ENCODE results near the gene APOA4. TPM values are rescaled to one million over a fixed set of nuclear protein-coding genes. Genes with fewer than 3 reads are reported as not detected.
A peak's percentile ranks its signal among the peaks of the same experiment; 100 is the strongest.

APOA4 gene
- total RNA-seq, 2 donors from 2014 or later: 0.35 to 0.38 TPM

- H3K4me1 ChIP-seq (ENCODE audit: control insufficient read depth, insufficient read depth, low read length): no peaks in the 10 kb centered on the region
- peaks cover 53% of the 10 kb centered on the region for H3K36me3 ChIP-seq (ENCODE audit: control insufficient read depth, insufficient read depth, low read length)
- Mint-ChIP-seq H3K4me1 (peaks cover 5% of the 10 kb centered on the region), H3K27me3 (ENCODE audit: insufficient read depth) (no peaks in the 10 kb centered on the region), H3K9me3 (no peaks in the 10 kb centered on the region), H3K36me3 (ENCODE audit: low read depth) (peaks cover 54% of the 10 kb centered on the region), H3K27ac (peak overlapping the region; percentile 1), H3K4me3 (no peak overlapping the region)
- WGBS, 2 experiments (ENCODE audit: insufficient coverage in 1 of 2, insufficient read length in 1 of 2): 96 to 99% methylated on average over 6 of the region's 6 CpGs
- no peaks in the 10 kb centered on the region for H3K27me3 ChIP-seq (ENCODE audit: control insufficient read depth, insufficient read depth, low read length, poor library complexity, severe bottlenecking)
- no peak overlapping the region for H3K27ac ChIP-seq (ENCODE audit: low read depth, low read length)
- no peak for DNase-seq
- H3K9me3 ChIP-seq (ENCODE audit: control insufficient read depth, low read length): peaks cover 2% of the 10 kb centered on the region
- no peak overlapping the region for H3K9ac ChIP-seq (ENCODE audit: extremely low read depth, low read length, poor library complexity, severe bottlenecking)
- H3K4me3 ChIP-seq (ENCODE audit: low read length): no peak overlapping the region
- TF ChIP-seq CTCF (conservative IDR thresholded peaks at IDR 0.05): no peak
Measured at GRCh38 chr11:116849486-116849885, 26.4 kb upstream of the APOA4 start.

- H3K4me1 ChIP-seq (ENCODE audit: control insufficient read depth, insufficient read depth, low read length): peaks cover 1% of the 10 kb centered on the region
- WGBS, 2 experiments (ENCODE audit: insufficient coverage in 1 of 2, insufficient read length in 1 of 2): 96 to 97% methylated on average over 10 to 12 of the region's 12 CpGs
- no peaks in the 10 kb centered on the region for H3K27me3 ChIP-seq (ENCODE audit: control insufficient read depth, insufficient read depth, low read length, poor library complexity, severe bottlenecking)
- Mint-ChIP-seq H3K36me3 (ENCODE audit: low read depth) (peaks cover 51% of the 10 kb centered on the region), H3K27ac (no peak overlapping the region), H3K27me3 (ENCODE audit: insufficient read depth) (no peaks in the 10 kb centered on the region), H3K9me3 (no peaks in the 10 kb centered on the region), H3K4me3 (no peak overlapping the region), H3K4me1 (peaks cover 5% of the 10 kb centered on the region)
- H3K4me3 ChIP-seq (ENCODE audit: low read length): no peak overlapping the region
- H3K27ac ChIP-seq (ENCODE audit: low read depth, low read length): no peak overlapping the region
- no peaks in the 10 kb centered on the region for H3K9me3 ChIP-seq (ENCODE audit: control insufficient read depth, low read length)
- TF ChIP-seq CTCF (conservative IDR thresholded peaks at IDR 0.05): no peak
- no peak for DNase-seq
- peaks cover 50% of the 10 kb centered on the region for H3K36me3 ChIP-seq (ENCODE audit: control insufficient read depth, insufficient read depth, low read length)
- H3K9ac ChIP-seq (ENCODE audit: extremely low read depth, low read length, poor library complexity, severe bottlenecking): no peak overlapping the region
Measured at GRCh38 chr11:116849060-116849459, 26.0 kb upstream of the APOA4 start.

GRCh38 chr11:116847612-116848011 is 24.5 kb upstream of the APOA4 start:
- Histone ChIP-seq H3K9me3 (ENCODE audit: control insufficient read depth, low read length) (no peaks in the 10 kb centered on the region), H3K4me3 (ENCODE audit: low read length) (no peak overlapping the region), H3K27ac (ENCODE audit: low read depth, low read length) (no peak overlapping the region), H3K4me1 (ENCODE audit: control insufficient read depth, insufficient read depth, low read length) (peaks cover 14% of the 10 kb centered on the region), H3K27me3 (ENCODE audit: control insufficient read depth, insufficient read depth, low read length, poor library complexity, severe bottlenecking) (no peaks in the 10 kb centered on the region), H3K36me3 (ENCODE audit: control insufficient read depth, insufficient read depth, low read length) (peaks cover 42% of the 10 kb centered on the region), H3K9ac (ENCODE audit: extremely low read depth, low read length, poor library complexity, severe bottlenecking) (no peak overlapping the region)
- DNase-seq: no peak
- H3K4me1 Mint-ChIP-seq: peaks cover 13% of the 10 kb centered on the region
- H3K27ac Mint-ChIP-seq: no peak overlapping the region
- H3K27me3 Mint-ChIP-seq (ENCODE audit: insufficient read depth): no peaks in the 10 kb centered on the region
- no peak overlapping the region for H3K4me3 Mint-ChIP-seq
- WGBS, 2 experiments (ENCODE audit: insufficient coverage in 1 of 2, insufficient read length in 1 of 2): 90 to 94% methylated on average over 3 to 4 of the region's 4 CpGs
- no peaks in the 10 kb centered on the region for H3K9me3 Mint-ChIP-seq
- H3K36me3 Mint-ChIP-seq (ENCODE audit: low read depth): peaks cover 57% of the 10 kb centered on the region
- TF ChIP-seq CTCF (conservative IDR thresholded peaks at IDR 0.05): no peak
